PFSK-1 (cell line): Measurements from ENCODE around the gene TSC22D2.

Source experiments
- FOXP2 ChIP-seq: optimal IDR thresholded peaks from 2 replicates; pipeline ENCODE3; 2011; ENCODE audit warnings: borderline replicate concordance, control low read depth, inconsistent platforms; ENCODE audit not compliant: insufficient read depth; ENCODE audit errors: extremely low read length, extremely low read depth
- POLR2AphosphoS5 ChIP-seq: IDR thresholded peaks from 2 replicates; pipeline ENCODE4 v1.6.1; 2012; ENCODE audit warnings: low read depth, mild to moderate bottlenecking, control low read depth, low read length, moderate library complexity
- SIN3A ChIP-seq: IDR thresholded peaks from 2 replicates; pipeline ENCODE4 v1.6.1; 2012; ENCODE audit warnings: mild to moderate bottlenecking, low read length, moderate library complexity, borderline replicate concordance; ENCODE audit not compliant: insufficient read depth
- TAF1 ChIP-seq: IDR thresholded peaks from 2 replicates; pipeline ENCODE4 v1.6.1; 2012; ENCODE audit warnings: low read length, control low read depth, borderline replicate concordance; ENCODE audit not compliant: insufficient read depth
- TF ChIP-seq, protein P1 (sequence below), 2 experiments: IDR thresholded peaks; 2 replicates each; pipeline versions ENCODE4 v1.6.1 to v1.8.0; 2011 to 2012; ENCODE audit warnings: low read depth in 2 of 2, low read length in 2 of 2, control low read depth in 1 of 2, inconsistent platforms in 1 of 2, mild to moderate bottlenecking in 1 of 2, moderate library complexity in 1 of 2; ENCODE audit not compliant: insufficient read depth in 1 of 2

TSC22D2 gene

DNA sequence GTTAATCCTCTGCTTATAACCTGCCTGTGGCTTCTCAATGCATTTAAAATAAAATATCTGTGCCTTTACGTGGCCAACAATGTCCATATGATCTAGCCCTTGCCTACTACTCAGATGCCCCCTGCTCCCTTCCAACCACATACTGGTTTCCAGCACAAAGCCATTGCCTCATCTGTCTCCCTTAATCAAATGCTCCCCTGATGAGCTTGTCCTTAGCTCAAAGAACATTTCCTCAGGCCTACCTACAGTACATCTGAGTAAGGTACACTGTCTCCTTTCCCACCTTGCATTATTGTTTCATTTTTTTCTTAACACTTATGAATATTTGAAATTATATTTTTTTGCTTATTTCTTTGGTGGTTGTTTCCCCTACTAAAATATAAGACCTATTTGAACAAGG lies 5.9 kb upstream of the TSC22D2 start:
- TF ChIP-seq SIN3A (no peak), POLR2AphosphoS5 (no peak), TAF1 (no peak), FOXP2 (no peak)
- TF ChIP-seq, protein P1, sequence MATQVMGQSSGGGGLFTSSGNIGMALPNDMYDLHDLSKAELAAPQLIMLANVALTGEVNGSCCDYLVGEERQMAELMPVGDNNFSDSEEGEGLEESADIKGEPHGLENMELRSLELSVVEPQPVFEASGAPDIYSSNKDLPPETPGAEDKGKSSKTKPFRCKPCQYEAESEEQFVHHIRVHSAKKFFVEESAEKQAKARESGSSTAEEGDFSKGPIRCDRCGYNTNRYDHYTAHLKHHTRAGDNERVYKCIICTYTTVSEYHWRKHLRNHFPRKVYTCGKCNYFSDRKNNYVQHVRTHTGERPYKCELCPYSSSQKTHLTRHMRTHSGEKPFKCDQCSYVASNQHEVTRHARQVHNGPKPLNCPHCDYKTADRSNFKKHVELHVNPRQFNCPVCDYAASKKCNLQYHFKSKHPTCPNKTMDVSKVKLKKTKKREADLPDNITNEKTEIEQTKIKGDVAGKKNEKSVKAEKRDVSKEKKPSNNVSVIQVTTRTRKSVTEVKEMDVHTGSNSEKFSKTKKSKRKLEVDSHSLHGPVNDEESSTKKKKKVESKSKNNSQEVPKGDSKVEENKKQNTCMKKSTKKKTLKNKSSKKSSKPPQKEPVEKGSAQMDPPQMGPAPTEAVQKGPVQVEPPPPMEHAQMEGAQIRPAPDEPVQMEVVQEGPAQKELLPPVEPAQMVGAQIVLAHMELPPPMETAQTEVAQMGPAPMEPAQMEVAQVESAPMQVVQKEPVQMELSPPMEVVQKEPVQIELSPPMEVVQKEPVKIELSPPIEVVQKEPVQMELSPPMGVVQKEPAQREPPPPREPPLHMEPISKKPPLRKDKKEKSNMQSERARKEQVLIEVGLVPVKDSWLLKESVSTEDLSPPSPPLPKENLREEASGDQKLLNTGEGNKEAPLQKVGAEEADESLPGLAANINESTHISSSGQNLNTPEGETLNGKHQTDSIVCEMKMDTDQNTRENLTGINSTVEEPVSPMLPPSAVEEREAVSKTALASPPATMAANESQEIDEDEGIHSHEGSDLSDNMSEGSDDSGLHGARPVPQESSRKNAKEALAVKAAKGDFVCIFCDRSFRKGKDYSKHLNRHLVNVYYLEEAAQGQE (IDR thresholded peaks at IDR 0.05; ENCODE audit: insufficient read depth in 1 of 2, low read depth in 2 of 2, low read length in 2 of 2) = no peak

DNA sequence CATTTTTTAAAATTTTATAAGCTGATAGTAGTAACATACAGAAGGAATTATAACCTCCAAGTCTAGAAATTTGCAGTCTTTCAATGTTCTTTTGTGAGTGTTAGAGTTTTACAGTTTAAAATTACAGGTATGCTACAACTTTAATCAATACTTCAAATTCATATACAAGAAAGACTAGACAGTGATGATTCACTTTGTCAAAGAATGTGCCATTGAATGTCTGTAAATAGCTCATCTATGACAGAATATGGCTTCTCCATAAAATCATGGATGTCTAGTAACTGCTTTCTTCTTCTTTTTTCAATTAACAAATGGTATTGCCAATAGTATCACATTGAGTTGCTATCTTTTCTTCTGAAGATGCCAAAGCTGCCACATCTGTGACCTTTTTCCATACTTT lies 4.1 kb upstream of the TSC22D2 start:
- no peak for TF ChIP-seq SIN3A
- TF ChIP-seq TAF1 = no peak
- TF ChIP-seq, protein P1 (IDR thresholded peaks at IDR 0.05; ENCODE audit: insufficient read depth in 1 of 2, low read depth in 2 of 2, low read length in 2 of 2) = no peak
- TF ChIP-seq FOXP2 = no peak

DNA sequence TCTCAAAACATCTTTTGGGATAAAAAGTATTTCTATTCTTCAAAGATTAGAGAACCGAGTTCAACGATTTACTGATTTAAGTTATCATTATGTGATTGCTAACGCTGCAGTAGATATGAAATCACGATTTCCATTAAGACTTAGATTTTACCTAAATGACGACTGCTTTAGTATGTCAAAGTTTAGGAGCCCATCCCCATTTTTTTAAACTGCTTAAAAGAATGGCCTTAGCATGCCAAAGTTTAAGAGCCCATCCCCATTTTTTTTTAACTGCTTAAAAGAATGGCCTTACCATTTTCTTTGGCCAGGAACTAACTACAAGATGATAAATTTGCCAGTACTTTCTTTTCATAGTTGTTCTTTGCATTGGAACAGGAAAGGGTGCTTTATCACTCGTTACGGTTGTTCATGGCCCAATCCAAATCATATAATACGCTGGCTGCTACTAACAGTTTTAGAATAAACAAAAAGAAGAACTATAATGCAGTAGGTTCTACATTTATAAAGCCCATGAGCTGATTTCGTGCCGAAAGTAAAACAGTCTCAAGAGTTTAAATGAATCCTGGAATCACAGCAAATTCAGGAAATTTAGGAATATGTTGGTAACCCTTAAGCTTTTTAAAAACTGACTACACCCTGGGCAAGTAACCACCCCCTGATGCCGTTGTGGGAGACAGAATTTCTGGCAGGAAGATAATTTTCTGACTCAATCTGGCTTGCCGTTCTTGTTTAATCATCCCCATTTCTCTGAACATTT lies 869 bp upstream of the TSC22D2 start:
- TF ChIP-seq, protein P1 (IDR thresholded peaks at IDR 0.05; ENCODE audit: insufficient read depth in 1 of 2, low read depth in 2 of 2, low read length in 2 of 2) = no peak
- TF ChIP-seq POLR2AphosphoS5 = no peak; the same call in 1 of the 2 replicates
- no peak for TF ChIP-seq TAF1
- no peak for TF ChIP-seq SIN3A
- TF ChIP-seq FOXP2 = no peak

DNA sequence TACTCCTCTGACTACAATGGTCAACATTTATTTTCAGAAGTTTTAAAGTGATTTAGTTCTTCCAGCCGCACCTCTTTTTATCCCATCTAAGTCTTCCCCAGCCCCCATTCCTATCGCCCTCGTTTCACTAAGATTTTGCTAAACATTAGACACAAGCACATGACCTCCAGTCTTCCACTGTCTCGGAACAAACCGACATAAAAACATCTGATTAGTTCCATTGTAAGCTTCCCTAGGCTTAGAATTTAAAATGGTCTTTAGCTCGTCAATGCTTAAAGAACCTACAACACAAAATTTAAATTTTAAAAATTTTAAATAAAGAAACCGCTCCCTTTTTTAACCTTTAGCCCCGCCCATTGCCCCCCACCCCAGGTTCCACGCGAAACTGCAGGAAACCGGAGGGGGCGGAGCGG lies 284 bp upstream of the TSC22D2 start:
- TF ChIP-seq FOXP2 (no peak), POLR2AphosphoS5 (no peak), SIN3A (no peak), TAF1 (no peak)
- TF ChIP-seq, protein P1 (IDR thresholded peaks at IDR 0.05; ENCODE audit: insufficient read depth in 1 of 2, low read depth in 2 of 2, low read length in 2 of 2) = no peak

DNA sequence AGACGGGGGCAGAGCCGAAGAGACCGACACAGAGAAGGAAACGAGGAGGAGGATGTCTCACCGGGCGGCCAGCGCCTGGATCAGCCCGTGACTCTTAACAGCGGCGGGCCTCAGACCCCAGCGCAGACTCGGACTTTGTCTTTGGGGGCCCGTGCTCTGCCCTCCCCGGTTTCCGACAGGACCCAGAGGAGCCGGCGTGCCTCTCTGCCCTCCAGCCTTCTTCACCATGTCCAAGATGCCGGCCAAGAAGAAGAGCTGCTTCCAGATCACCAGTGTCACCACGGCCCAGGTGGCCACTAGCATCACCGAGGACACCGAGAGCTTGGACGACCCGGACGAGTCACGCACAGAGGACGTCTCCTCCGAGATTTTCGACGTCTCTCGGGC lies 1.0 kb downstream of the TSC22D2 start:
- TF ChIP-seq TAF1 = no peak
